ENCODE measurements around the gene ZNF397. TPM values are rescaled to one million over a fixed set of nuclear protein-coding genes. Genes with fewer than 3 reads are reported as not detected.

Gene ZNF397
- total RNA-seq, 1 donor from 2014 or later, result 8.0 TPM

- Mint-ChIP-seq H3K4me3 (ENCODE audit: unreplicated experiment) (no peak overlapping the region), H3K9me3 (ENCODE audit: unreplicated experiment) (no peaks in the 10 kb centered on the region), H3K36me3 (ENCODE audit: low read depth, unreplicated experiment) (no peaks in the 10 kb centered on the region), H3K27me3 (ENCODE audit: low read depth, unreplicated experiment) (no peaks in the 10 kb centered on the region), H3K27ac (ENCODE audit: unreplicated experiment) (no peak overlapping the region), H3K4me1 (ENCODE audit: low read depth, unreplicated experiment) (no peaks in the 10 kb centered on the region)
- Histone ChIP-seq H3K79me2 (ENCODE audit: insufficient read depth, low read length) (no peaks in the 10 kb centered on the region), H3K9me3 (ENCODE audit: insufficient read depth, low read depth, low read length) (no peaks in the 10 kb centered on the region), H3K4me3 (ENCODE audit: insufficient read depth, low read depth, low read length) (no peak overlapping the region), H3K36me3 (ENCODE audit: insufficient read depth, low read length) (no peaks in the 10 kb centered on the region), H4K20me1 (ENCODE audit: insufficient read depth, low read length) (no peaks in the 10 kb centered on the region), H3K9ac (ENCODE audit: low read length) (no peak overlapping the region), H3K27me3 (ENCODE audit: insufficient read depth, low read length) (no peaks in the 10 kb centered on the region), H3K27ac (ENCODE audit: low read depth, low read length) (no peak overlapping the region), H2AFZ (ENCODE audit: low read depth, low read length) (no peak overlapping the region), H3K4me1 (ENCODE audit: insufficient read depth, low read length) (no peaks in the 10 kb centered on the region), H3K4me2 (ENCODE audit: low read length) (no peak overlapping the region)
- FAIRE-seq, result no peak
- no peak for DNase-seq (ENCODE audit: low read depth)
- TF ChIP-seq EZH2 (IDR thresholded peaks at IDR 0.05; ENCODE audit: insufficient read depth, low read length), result no peak
- TF ChIP-seq CTCF (IDR thresholded peaks at IDR 0.05; ENCODE audit: insufficient read depth, low read depth, low read length), result no peak
Measured at GRCh38 chr18:35193316-35193715, 47.5 kb upstream of the ZNF397 start.

GRCh38 chr18:35197296-35197695, 43.5 kb upstream of the ZNF397 start:
- Mint-ChIP-seq H3K9me3 (ENCODE audit: unreplicated experiment) (no peaks in the 10 kb centered on the region), H3K27ac (ENCODE audit: unreplicated experiment) (no peak overlapping the region), H3K4me1 (ENCODE audit: low read depth, unreplicated experiment) (no peaks in the 10 kb centered on the region), H3K36me3 (ENCODE audit: low read depth, unreplicated experiment) (no peaks in the 10 kb centered on the region), H3K4me3 (ENCODE audit: unreplicated experiment) (no peak overlapping the region), H3K27me3 (ENCODE audit: low read depth, unreplicated experiment) (no peaks in the 10 kb centered on the region)
- Histone ChIP-seq H3K9ac (ENCODE audit: low read length) (no peak overlapping the region), H3K79me2 (ENCODE audit: insufficient read depth, low read length) (no peaks in the 10 kb centered on the region), H3K4me2 (ENCODE audit: low read length) (no peak overlapping the region), H3K9me3 (ENCODE audit: insufficient read depth, low read depth, low read length) (no peaks in the 10 kb centered on the region), H4K20me1 (ENCODE audit: insufficient read depth, low read length) (no peaks in the 10 kb centered on the region), H3K27ac (ENCODE audit: low read depth, low read length) (no peak overlapping the region), H2AFZ (ENCODE audit: low read depth, low read length) (no peak overlapping the region), H3K36me3 (ENCODE audit: insufficient read depth, low read length) (no peaks in the 10 kb centered on the region), H3K4me3 (ENCODE audit: insufficient read depth, low read depth, low read length) (no peak overlapping the region), H3K27me3 (ENCODE audit: insufficient read depth, low read length) (no peaks in the 10 kb centered on the region), H3K4me1 (ENCODE audit: insufficient read depth, low read length) (no peaks in the 10 kb centered on the region)
- DNase-seq (ENCODE audit: low read depth) (no peak), FAIRE-seq (no peak)
- TF ChIP-seq EZH2 (IDR thresholded peaks at IDR 0.05; ENCODE audit: insufficient read depth, low read length), result no peak
- no peak for TF ChIP-seq CTCF (IDR thresholded peaks at IDR 0.05; ENCODE audit: insufficient read depth, low read depth, low read length)

GRCh38 chr18:35201256-35201931, 39.4 kb upstream of the ZNF397 start:
- H3K9me3 ChIP-seq (ENCODE audit: insufficient read depth, low read depth, low read length), result no peaks in the 10 kb centered on the region
- no peak overlapping the region for H3K4me3 Mint-ChIP-seq (ENCODE audit: unreplicated experiment)
- no peaks in the 10 kb centered on the region for H3K27me3 ChIP-seq (ENCODE audit: insufficient read depth, low read length)
- H3K36me3 ChIP-seq (ENCODE audit: insufficient read depth, low read length), result no peaks in the 10 kb centered on the region
- no peaks in the 10 kb centered on the region for H4K20me1 ChIP-seq (ENCODE audit: insufficient read depth, low read length)
- DNase-seq (ENCODE audit: low read depth) (no peak), FAIRE-seq (no peak)
- H3K27ac ChIP-seq (ENCODE audit: low read depth, low read length), result no peak overlapping the region
- no peaks in the 10 kb centered on the region for H3K36me3 Mint-ChIP-seq (ENCODE audit: low read depth, unreplicated experiment)
- no peak overlapping the region for H3K27ac Mint-ChIP-seq (ENCODE audit: unreplicated experiment)
- no peak overlapping the region for H2AFZ ChIP-seq (ENCODE audit: low read depth, low read length)
- peaks cover 1% of the 10 kb centered on the region for H3K4me1 Mint-ChIP-seq (ENCODE audit: low read depth, unreplicated experiment)
- H3K4me3 ChIP-seq (ENCODE audit: insufficient read depth, low read depth, low read length), result no peak overlapping the region
- H3K4me1 ChIP-seq (ENCODE audit: insufficient read depth, low read length), result no peaks in the 10 kb centered on the region
- no peak overlapping the region for H3K9ac ChIP-seq (ENCODE audit: low read length)
- H3K4me2 ChIP-seq (ENCODE audit: low read length), result no peak overlapping the region
- H3K27me3 Mint-ChIP-seq (ENCODE audit: low read depth, unreplicated experiment), result no peaks in the 10 kb centered on the region
- H3K79me2 ChIP-seq (ENCODE audit: insufficient read depth, low read length), result no peaks in the 10 kb centered on the region
- no peak for TF ChIP-seq CTCF (IDR thresholded peaks at IDR 0.05; ENCODE audit: insufficient read depth, low read depth, low read length)
- no peak for TF ChIP-seq EZH2 (IDR thresholded peaks at IDR 0.05; ENCODE audit: insufficient read depth, low read length)
- peaks cover 12% of the 10 kb centered on the region for H3K9me3 Mint-ChIP-seq (ENCODE audit: unreplicated experiment)
